DMS 273 (cell line): Measurements from ENCODE around the gene TNFSF8.

Source experiments
- DNase-seq: peaks from one replicate; lab custom pipeline; 2025; ENCODE audit not compliant: unreplicated experiment; lab: John Stamatoyannopoulos, UW

TNFSF8 gene

GRCh38 chr9:114906922-114907571 is 23.3 kb downstream of the TNFSF8 start:
- DNase-seq = peak; percentile 77

GRCh38 chr9:114905170-114905940 is 25.0 kb downstream of the TNFSF8 start:
- peak; percentile 25 for DNase-seq

- no peak for DNase-seq
Measured at GRCh38 chr9:114902786-114903524, 27.4 kb downstream of the TNFSF8 start.

GRCh38 chr9:114900942-114901802 is 29.2 kb downstream of the TNFSF8 start:
- DNase-seq = no peak

GRCh38 chr9:114899995-114900394 is 30.4 kb downstream of the TNFSF8 start:
- no peak for DNase-seq

- DNase-seq = peak; percentile 8
Measured at GRCh38 chr9:114899461-114899860, 30.9 kb downstream of the TNFSF8 start.

GRCh38 chr9:114898741-114899140 is 31.6 kb downstream of the TNFSF8 start:
- no peak for DNase-seq

GRCh38 chr9:114897196-114897595 is 33.2 kb downstream of the TNFSF8 start:
- no peak for DNase-seq

GRCh38 chr9:114896344-114896743 is 34.0 kb downstream of the TNFSF8 start:
- DNase-seq = no peak

GRCh38 chr9:114895521-114895991 is 34.8 kb downstream of the TNFSF8 start:
- DNase-seq = peak; percentile 44

GRCh38 chr9:114894609-114895433 is 35.6 kb downstream of the TNFSF8 start:
- peak; percentile 14 for DNase-seq

GRCh38 chr9:114894206-114894605 is 36.2 kb downstream of the TNFSF8 start:
- DNase-seq = no peak

GRCh38 chr9:114893221-114894010 is 37.0 kb downstream of the TNFSF8 start:
- DNase-seq = no peak

GRCh38 chr9:114889802-114890224 is 40.6 kb downstream of the TNFSF8 start:
- no peak for DNase-seq

- DNase-seq = no peak
Measured at GRCh38 chr9:114888607-114889006, 41.8 kb downstream of the TNFSF8 start.

GRCh38 chr9:114887963-114888362 is 42.4 kb downstream of the TNFSF8 start:
- DNase-seq = no peak

- no peak for DNase-seq
Measured at GRCh38 chr9:114884787-114885452, 45.5 kb downstream of the TNFSF8 start.

GRCh38 chr9:114883709-114884108 is 46.7 kb downstream of the TNFSF8 start:
- no peak for DNase-seq
